HK-2 (cell line): ENCODE results near the gene PRDM9.
"Not testable (repeated sequence)": the region's sequence is repeated elsewhere in the genome, so short reads cannot be mapped to it uniquely, and the experiment has no call there.

ENCODE experiments used
- DNase-seq: peaks from one replicate; pipeline ENCODE4 v3.0.0-alpha.2; 2018; ENCODE audit not compliant: unreplicated experiment

The PRDM9 gene

DNA sequence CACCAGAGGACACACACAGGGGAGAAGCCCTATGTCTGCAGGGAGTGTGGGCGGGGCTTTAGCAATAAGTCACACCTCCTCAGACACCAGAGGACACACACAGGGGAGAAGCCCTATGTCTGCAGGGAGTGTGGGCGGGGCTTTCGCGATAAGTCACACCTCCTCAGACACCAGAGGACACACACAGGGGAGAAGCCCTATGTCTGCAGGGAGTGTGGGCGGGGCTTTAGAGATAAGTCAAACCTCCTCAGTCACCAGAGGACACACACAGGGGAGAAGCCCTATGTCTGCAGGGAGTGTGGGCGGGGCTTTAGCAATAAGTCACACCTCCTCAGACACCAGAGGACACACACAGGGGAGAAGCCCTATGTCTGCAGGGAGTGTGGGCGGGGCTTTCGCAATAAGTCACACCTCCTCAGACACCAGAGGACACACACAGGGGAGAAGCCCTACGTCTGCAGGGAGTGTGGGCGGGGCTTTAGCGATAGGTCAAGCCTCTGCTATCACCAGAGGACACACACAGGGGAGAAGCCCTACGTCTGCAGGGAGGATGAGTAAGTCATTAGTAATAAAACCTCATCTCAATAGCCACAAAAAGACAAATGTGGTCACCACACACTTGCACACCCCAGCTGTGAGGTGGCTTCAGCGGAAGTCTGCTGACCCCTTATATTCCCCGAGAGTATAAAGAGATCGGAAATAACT lies 20.0 kb downstream of the PRDM9 start:
- not testable (repeated sequence) for DNase-seq

DNA sequence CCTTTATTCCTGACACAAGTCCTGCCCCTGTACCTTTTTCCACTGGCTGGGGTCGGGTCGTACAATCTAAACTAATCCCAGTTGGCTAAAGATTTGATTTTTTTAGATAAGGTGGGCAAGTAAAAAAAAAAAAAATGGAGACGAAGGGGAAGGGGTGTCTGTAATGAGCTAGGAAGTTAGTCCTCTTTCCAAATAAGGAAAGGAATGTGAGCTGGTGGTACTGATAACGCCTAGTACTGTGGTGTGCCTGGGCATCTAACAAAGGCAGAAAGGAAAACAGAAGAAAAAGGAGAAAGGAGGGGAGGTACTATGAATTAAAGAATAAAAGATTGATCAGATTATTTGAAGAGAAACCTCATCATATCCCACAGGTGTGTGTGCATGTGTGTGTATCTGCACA lies 21.3 kb downstream of the PRDM9 start:
- no peak for DNase-seq

DNA sequence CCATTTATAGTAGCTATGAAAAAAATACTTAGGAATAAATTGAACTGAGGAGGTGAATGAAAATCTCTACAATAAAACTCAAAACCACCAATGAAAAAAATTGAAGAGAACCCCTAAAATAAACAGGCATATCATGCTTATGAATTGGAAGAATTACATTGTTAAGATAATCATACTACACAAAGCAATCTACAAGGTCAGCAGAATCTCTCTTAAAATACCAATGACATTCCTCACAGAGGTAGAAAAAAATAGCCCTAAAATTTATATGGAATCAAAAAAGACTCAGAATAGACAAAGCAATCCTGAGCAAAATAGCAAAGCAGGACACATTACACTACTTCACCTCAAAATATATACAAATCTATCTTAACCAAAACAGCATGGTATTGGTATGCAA lies 23.2 kb downstream of the PRDM9 start:
- DNase-seq = no peak

DNA sequence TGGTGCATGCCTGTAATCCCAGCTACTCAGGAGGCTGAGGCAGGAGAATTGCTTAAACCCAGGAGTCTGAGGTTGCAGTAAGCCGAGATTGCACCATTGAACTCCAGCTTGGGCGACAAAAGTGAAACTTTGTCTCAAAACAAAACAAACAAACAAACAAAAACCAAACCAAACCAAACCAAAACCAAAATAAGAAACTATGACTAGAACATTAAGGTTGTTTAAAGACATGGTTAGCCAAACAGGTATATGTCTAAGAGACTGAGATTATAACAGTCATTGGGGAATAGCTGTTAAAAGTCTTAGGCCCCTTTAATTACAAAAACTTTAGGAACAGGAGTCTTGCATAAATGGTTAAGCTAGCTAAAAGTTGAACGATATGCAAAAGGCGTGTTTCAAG lies 63.6 kb downstream of the PRDM9 start:
- no peak for DNase-seq
